Neural cell (in vitro differentiated cells): ENCODE measurements around the gene RASL11A. TPM values are rescaled to one million over a fixed set of nuclear protein-coding genes. Genes with fewer than 3 reads are reported as not detected.
"Not testable (repeated sequence)": the region's sequence is repeated elsewhere in the genome, so short reads cannot be mapped to it uniquely, and the experiment has no call there.

Experiments used
- H2AFZ ChIP-seq: fragments of 200-600, 300-800 bp; sonication (generic), shearing (Covaris generic); 2 replicates; pipeline ENCODE4 v1.6.0; 2014; ENCODE audit warnings: low read depth, mild to moderate bottlenecking, antibody characterized with exemption, low read length, moderate library complexity
- H3F3A ChIP-seq: fragments of 200-600 bp; shearing (Covaris generic); 2 replicates; pipeline ENCODE4 v1.6.1; 2016; ENCODE audit warnings: mild to moderate bottlenecking, moderate library complexity, mixed read lengths, antibody characterized with exemption, low read length; ENCODE audit not compliant: insufficient read depth, poor library complexity, severe bottlenecking
- H3K27ac ChIP-seq: fragments of 200-600, 300-800 bp; sonication (generic), shearing (Covaris generic); 2 replicates; pipeline ENCODE4 v1.5.1; 2014; ENCODE audit warnings: mild to moderate bottlenecking, low read length, moderate library complexity
- H3K27me3 ChIP-seq: fragments of 300-800, 200-600 bp; sonication (generic), shearing (Covaris generic); 2 replicates; pipeline ENCODE4 v1.6.0; 2014; ENCODE audit warnings: mild to moderate bottlenecking, low read depth, low read length, moderate library complexity; ENCODE audit not compliant: insufficient read depth
- H3K36me3 ChIP-seq: fragments of 300-800, 200-600 bp; sonication (generic), shearing (Covaris generic); 2 replicates; pipeline ENCODE4 v1.5.1; 2014; ENCODE audit warnings: mild to moderate bottlenecking, antibody characterized with exemption, low read length, moderate library complexity; ENCODE audit not compliant: insufficient read depth
- H3K4me2 ChIP-seq: fragments of 300-800, 200-600 bp; sonication (generic), shearing (Covaris generic); 2 replicates; pipeline ENCODE4 v1.6.0; 2014; ENCODE audit warnings: mild to moderate bottlenecking, low read length
- H3K4me3 ChIP-seq: fragments of 300-800, 200-600 bp; sonication (generic), shearing (Covaris generic); 2 replicates; pipeline ENCODE4 v1.5.1; 2014; ENCODE audit warnings: mild to moderate bottlenecking, low read length, moderate library complexity
- H3K79me2 ChIP-seq: fragments of 200-600 bp; shearing (Covaris generic); replicated peaks from 2 replicates; pipeline ENCODE4 v1.6.0; 2014; ENCODE audit warnings: mild to moderate bottlenecking, low read length, moderate library complexity; ENCODE audit not compliant: insufficient read depth
- H3K9ac ChIP-seq: fragments of 300-800, 200-600 bp; sonication (generic), shearing (Covaris generic); 2 replicates; pipeline ENCODE4 v1.6.1; 2016; ENCODE audit warnings: mild to moderate bottlenecking, low read length, mixed read lengths
- H3K9me2 ChIP-seq: fragments of 200-600 bp; shearing (Covaris generic); 2 replicates; pipeline ENCODE4 v1.6.1; 2016; ENCODE audit warnings: mild to moderate bottlenecking, low read length, mixed read lengths; ENCODE audit not compliant: insufficient read depth
- H3K9me3 ChIP-seq: fragments of 200-600, 300-800 bp; sonication (generic), shearing (Covaris generic); 2 replicates; pipeline ENCODE4 v1.6.1; 2016; ENCODE audit warnings: mild to moderate bottlenecking, mixed run types, low read length, moderate library complexity, mixed read lengths
- H4K20me1 ChIP-seq: fragments of 200-600 bp; shearing (Covaris generic); 2 replicates; pipeline ENCODE4 v1.6.1; 2016; ENCODE audit warnings: mild to moderate bottlenecking, mixed run types; ENCODE audit not compliant: insufficient read depth
- CTCF ChIP-seq: fragments of 450-650 bp; IDR thresholded peaks from 2 replicates; pipeline ENCODE4 v1.5.1; 2014; ENCODE audit warnings: antibody characterized with exemption, mild to moderate bottlenecking, moderate library complexity; ENCODE audit not compliant: poor library complexity, severe bottlenecking
- EP300 ChIP-seq: fragments of 450-650 bp; conservative IDR thresholded peaks from 2 replicates; pipeline ENCODE4 v1.6.1; 2014; ENCODE audit warnings: antibody characterized with exemption, mild to moderate bottlenecking, moderate library complexity; ENCODE audit not compliant: poor library complexity, severe bottlenecking
- EZH2 ChIP-seq: fragments of 200-600, 300-800 bp; shearing (Covaris generic), sonication (generic); IDR thresholded peaks from 2 replicates; pipeline ENCODE4 v1.6.1; 2014; ENCODE audit warnings: antibody characterized with exemption, low read length, borderline replicate concordance, mild to moderate bottlenecking; ENCODE audit not compliant: insufficient read depth, poor library complexity, severe bottlenecking
- MXI1 ChIP-seq: fragments of 450-650 bp; conservative IDR thresholded peaks from 2 replicates; pipeline ENCODE4 v1.6.1; 2014; ENCODE audit warnings: antibody characterized with exemption, mild to moderate bottlenecking; ENCODE audit not compliant: poor library complexity, severe bottlenecking
- POLR2AphosphoS5 ChIP-seq: IDR thresholded peaks from 2 replicates; pipeline ENCODE4 v1.6.1; 2012
- RAD21 ChIP-seq: fragments of 450-650 bp; conservative IDR thresholded peaks from 2 replicates; pipeline ENCODE4 v1.6.1; 2014; ENCODE audit warnings: antibody characterized with exemption, mild to moderate bottlenecking, moderate library complexity
- REST ChIP-seq: IDR thresholded peaks from 2 replicates; pipeline ENCODE4 v1.6.1; 2012; ENCODE audit warnings: borderline replicate concordance
- TAF1 ChIP-seq: IDR thresholded peaks from 2 replicates; pipeline ENCODE4 v1.6.1; 2012; ENCODE audit warnings: low read depth
- polyA plus RNA-seq: library from polyadenylated mRNA; depleted of rRNA; stranded (reverse); fragments of >200 nt; gene quantifications from 2 replicates; pipeline ENCODE4 v1.2.3, GENCODE V29; 2014

The RASL11A gene
- polyA plus RNA-seq, 1 donor from 2014 or later, result 1.7 TPM

- Histone ChIP-seq H3K9ac (no peak overlapping the region), H2AFZ (no peak overlapping the region), H3K27me3 (no peaks in the 10 kb centered on the region), H3K9me2 (no peaks in the 10 kb centered on the region), H3K27ac (no peak overlapping the region), H3K79me2 (no peaks in the 10 kb centered on the region), H3K4me2 (no peak overlapping the region), H3K9me3 (no peaks in the 10 kb centered on the region), H3K36me3 (no peaks in the 10 kb centered on the region), H3K4me3 (no peak overlapping the region), H4K20me1 (no peaks in the 10 kb centered on the region), H3F3A (no peaks in the 10 kb centered on the region)
- TF ChIP-seq POLR2AphosphoS5 (no peak), EP300 (no peak), RAD21 (no peak), TAF1 (no peak), MXI1 (no peak), REST (no peak), EZH2 (no peak)
Measured at GRCh38 chr13:27319404-27319803, 48.8 kb downstream of the RASL11A start.

DNA sequence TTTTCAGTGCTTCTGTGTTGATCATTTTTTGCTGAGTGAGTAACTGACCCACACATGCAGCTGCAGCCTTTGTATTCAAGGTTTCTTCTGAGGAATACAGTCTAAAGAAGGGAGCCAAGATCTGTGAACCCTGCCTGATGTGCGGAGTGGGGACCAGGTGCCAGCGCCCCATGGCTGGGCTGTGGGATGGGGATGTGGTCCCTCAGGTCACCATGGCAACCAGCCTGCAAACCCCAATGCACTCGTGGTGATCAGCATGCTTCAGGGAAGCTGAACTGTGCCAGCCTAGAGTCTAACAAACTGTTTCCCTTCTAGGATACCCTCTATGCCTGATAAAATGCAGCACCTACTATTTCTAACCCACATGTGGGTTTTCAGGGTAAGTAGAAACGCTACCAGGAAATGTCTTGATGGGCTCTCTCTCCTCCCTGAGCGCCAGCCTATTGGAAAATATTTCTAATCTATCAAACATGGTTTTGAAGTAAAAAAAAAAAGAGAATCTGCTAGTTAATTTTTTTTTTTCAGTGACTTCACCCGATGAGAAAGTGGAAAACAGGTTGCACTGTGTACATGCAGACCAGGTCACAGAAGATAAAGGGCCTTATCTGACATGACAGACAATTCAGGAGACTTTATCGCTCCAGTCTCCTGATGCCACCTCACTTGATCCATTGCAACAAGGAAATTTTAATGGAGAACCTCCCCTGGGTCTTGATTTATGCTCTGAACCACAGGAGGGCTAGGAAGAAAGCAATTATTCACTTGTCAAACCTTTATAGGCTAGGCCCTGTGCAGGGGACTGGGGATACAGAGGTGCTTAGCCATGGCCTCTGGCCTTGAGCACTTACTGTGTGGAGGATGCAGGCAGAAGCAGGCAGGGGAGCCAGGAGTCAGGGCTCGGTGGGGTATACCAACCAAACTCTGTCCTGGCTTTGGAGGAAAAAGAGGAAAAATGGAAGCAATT lies 51.1 kb downstream of the RASL11A start:
- Histone ChIP-seq H3K79me2 (no peaks in the 10 kb centered on the region), H3K27ac (no peak overlapping the region), H2AFZ (no peak overlapping the region), H3K36me3 (no peaks in the 10 kb centered on the region), H3K9me3 (no peaks in the 10 kb centered on the region), H4K20me1 (no peaks in the 10 kb centered on the region), H3K9me2 (no peaks in the 10 kb centered on the region), H3K4me3 (no peak overlapping the region), H3K27me3 (no peaks in the 10 kb centered on the region), H3F3A (no peaks in the 10 kb centered on the region), H3K4me2 (no peak overlapping the region), H3K9ac (no peak overlapping the region)
- TF ChIP-seq RAD21, result no peak
- no peak for TF ChIP-seq CTCF
- no peak for TF ChIP-seq REST
- no peak for TF ChIP-seq MXI1
- no peak for TF ChIP-seq POLR2AphosphoS5
- no peak for TF ChIP-seq EP300
- no peak for TF ChIP-seq TAF1
- TF ChIP-seq EZH2, result no peak

DNA sequence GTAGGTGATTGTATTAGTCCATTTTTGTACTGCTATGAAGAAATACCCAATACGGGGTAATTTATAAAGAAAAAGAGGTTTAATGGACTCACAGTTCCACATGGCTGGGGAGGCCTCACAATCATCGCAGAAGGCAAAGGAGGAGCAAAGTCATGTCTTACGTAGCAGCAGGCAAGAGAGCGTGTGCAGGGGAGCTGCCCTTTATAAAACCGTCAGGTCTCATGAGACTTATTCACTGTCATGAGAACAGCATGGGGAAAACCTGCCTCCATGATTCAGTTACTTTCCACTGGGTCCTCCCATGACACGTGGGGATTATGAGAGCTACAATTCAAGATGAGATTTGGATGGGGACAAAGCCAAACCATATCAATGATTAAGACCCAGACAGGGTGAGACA lies 51.8 kb downstream of the RASL11A start:
- not testable (repeated sequence) for H3K4me3 ChIP-seq, H3K4me2 ChIP-seq, H3K9ac ChIP-seq, H3K36me3 ChIP-seq, H3F3A ChIP-seq, H2AFZ ChIP-seq, H3K27ac ChIP-seq, H4K20me1 ChIP-seq, H3K9me3 ChIP-seq, H3K79me2 ChIP-seq, H3K27me3 ChIP-seq, H3K9me2 ChIP-seq
